Uterus (tissue), 4 donors: Measurements from ENCODE around the gene NFIA. TPM values are rescaled to one million over a fixed set of nuclear protein-coding genes. Genes with fewer than 3 reads are reported as not detected.

Source experiments
- DNase-seq, 2 donors: peaks; one replicate each; pipeline ENCODE4 v3.0.0-alpha.2; 2019 to 2020
- H3K27ac ChIP-seq, 2 donors: fragments of 200-600 bp; sonication (generic); 1 replicate in 1 of 2; 2 replicates in 1 of 2; pipeline ENCODE4 v1.5.1; 2016 to 2018
- H3K27me3 ChIP-seq, 2 donors: fragments of 200-600 bp; sonication (generic); one replicate each; pipeline ENCODE4 v1.5.1; 2018 to 2019; ENCODE audit warnings: control low read depth in 1 of 2
- H3K36me3 ChIP-seq, 2 donors: fragments of 200-600 bp; sonication (generic); one replicate each; pipeline ENCODE4 v1.5.1; 2019; ENCODE audit warnings: control low read depth in 1 of 2
- H3K4me1 ChIP-seq, 2 donors: fragments of 200-600 bp; sonication (generic); one replicate each; pipeline ENCODE4 v1.5.1; 2018 to 2019; ENCODE audit warnings: control low read depth in 1 of 2
- H3K4me3 ChIP-seq, 2 donors: fragments of 200-600 bp; sonication (generic); 1 replicate in 1 of 2; 2 replicates in 1 of 2; pipeline ENCODE4 v1.5.1; 2018 to 2019; ENCODE audit warnings: mild to moderate bottlenecking in 1 of 2
- H3K9me3 ChIP-seq, 2 donors: fragments of 200-600 bp; sonication (generic); one replicate each; pipeline ENCODE4 v1.5.1; 2019; ENCODE audit warnings: control low read depth in 1 of 2
- POLR2A ChIP-seq, 2 donors: fragments of 450-650 bp; IDR thresholded peaks; one replicate each; pipeline ENCODE4 v1.6.1; 2016; ENCODE audit warnings: antibody characterized with exemption in 2 of 2, mild to moderate bottlenecking in 1 of 2, moderate library complexity in 1 of 2
- intact Hi-C: fragments of 100-400 bp; cut with DNase I; formaldehyde crosslinking; loops from one replicate; pipeline ENCODE4 v1.15.1; 2023; ENCODE audit warnings: low total_unique reads
- total RNA-seq, 4 donors: library from RNA; depleted of rRNA in 3 of 4; stranded (reverse); fragments of >200 nt in 3 of 4; gene quantifications; one replicate each; pipeline versions ENCODE4 v1.1.0 to v1.2.4, GENCODE V29; 2014 to 2023
- TF ChIP-seq, protein P1 (sequence below), 4 experiments: fragments of 200-600 bp in 2 of 4; fragments of 450-650 bp in 2 of 4; sonication (generic) in 2 of 4; IDR thresholded peaks; one replicate each; pipeline ENCODE4 v1.5.1; 2016 to 2019; ENCODE audit warnings: antibody characterized with exemption in 4 of 4, mild to moderate bottlenecking in 2 of 4, moderate library complexity in 1 of 4
- donor health status: DM: yes; HTN: yes; CAD: no.

Gene NFIA
- total RNA-seq, 4 donors from 2014 or later, result 49.2 to 116 (median 64.9) TPM

DNA sequence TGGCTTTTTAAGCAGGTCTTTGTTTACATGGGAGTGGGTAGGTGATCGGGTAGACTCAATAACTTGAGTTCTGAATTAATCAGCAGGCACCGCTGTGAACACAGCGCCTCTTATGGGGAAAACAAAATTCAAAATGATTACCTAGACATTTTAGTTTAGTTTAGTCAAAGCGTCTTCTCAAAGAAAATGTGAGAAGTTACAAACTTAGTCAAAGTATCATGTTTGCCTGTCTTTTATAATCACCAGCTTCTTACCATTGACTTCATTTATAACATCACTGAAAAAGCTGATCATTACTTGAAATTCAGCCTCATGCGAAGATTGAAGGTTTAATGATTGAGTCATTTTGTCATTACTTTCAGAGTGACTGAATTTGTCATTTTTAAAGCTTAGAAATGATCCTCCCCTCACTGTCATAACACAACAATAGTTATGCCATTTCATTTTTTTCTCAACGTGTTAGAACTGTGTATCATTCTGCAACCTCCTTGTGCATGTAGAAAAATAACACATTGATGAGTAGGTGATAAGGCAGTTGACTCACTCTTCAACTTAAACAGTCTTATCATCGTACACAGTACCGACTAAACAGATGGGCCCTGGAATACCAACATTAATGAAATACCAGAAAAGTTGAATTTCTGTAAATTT lies 188.5 kb downstream of the NFIA start:
- Histone ChIP-seq H3K9me3 (no peaks in the 10 kb centered on the region), H3K36me3 (no peaks in the 10 kb centered on the region), H3K4me3 (no peak overlapping the region), H3K27ac (no peak overlapping the region), H3K27me3 (no peaks in the 10 kb centered on the region), H3K4me1 (no peaks in the 10 kb centered on the region)
- TF ChIP-seq, protein P1, sequence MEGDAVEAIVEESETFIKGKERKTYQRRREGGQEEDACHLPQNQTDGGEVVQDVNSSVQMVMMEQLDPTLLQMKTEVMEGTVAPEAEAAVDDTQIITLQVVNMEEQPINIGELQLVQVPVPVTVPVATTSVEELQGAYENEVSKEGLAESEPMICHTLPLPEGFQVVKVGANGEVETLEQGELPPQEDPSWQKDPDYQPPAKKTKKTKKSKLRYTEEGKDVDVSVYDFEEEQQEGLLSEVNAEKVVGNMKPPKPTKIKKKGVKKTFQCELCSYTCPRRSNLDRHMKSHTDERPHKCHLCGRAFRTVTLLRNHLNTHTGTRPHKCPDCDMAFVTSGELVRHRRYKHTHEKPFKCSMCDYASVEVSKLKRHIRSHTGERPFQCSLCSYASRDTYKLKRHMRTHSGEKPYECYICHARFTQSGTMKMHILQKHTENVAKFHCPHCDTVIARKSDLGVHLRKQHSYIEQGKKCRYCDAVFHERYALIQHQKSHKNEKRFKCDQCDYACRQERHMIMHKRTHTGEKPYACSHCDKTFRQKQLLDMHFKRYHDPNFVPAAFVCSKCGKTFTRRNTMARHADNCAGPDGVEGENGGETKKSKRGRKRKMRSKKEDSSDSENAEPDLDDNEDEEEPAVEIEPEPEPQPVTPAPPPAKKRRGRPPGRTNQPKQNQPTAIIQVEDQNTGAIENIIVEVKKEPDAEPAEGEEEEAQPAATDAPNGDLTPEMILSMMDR (IDR thresholded peaks at IDR 0.05), result no peak
- no peak for TF ChIP-seq POLR2A (IDR thresholded peaks at IDR 0.05)
- no peak for DNase-seq
- intact Hi-C loops, result no loop called here

GRCh38 chr1:61271412-61271789 lies 189.0 kb downstream of the NFIA start:
- Histone ChIP-seq H3K27ac (no peak overlapping the region), H3K9me3 (no peaks in the 10 kb centered on the region), H3K4me3 (no peak overlapping the region), H3K27me3 (no peaks in the 10 kb centered on the region), H3K4me1 (no peaks in the 10 kb centered on the region), H3K36me3 (no peaks in the 10 kb centered on the region)
- no peak for DNase-seq
- intact Hi-C loops, result no loop called here
- TF ChIP-seq, protein P1 (IDR thresholded peaks at IDR 0.05), result no peak
- TF ChIP-seq POLR2A (IDR thresholded peaks at IDR 0.05), result no peak

- TF ChIP-seq POLR2A (IDR thresholded peaks at IDR 0.05), result no peak
- TF ChIP-seq, protein P1 (IDR thresholded peaks at IDR 0.05), result no peak
- Histone ChIP-seq H3K4me3 (no peak overlapping the region), H3K36me3 (no peaks in the 10 kb centered on the region), H3K27me3 (no peaks in the 10 kb centered on the region), H3K4me1 (no peaks in the 10 kb centered on the region), H3K9me3 (no peaks in the 10 kb centered on the region), H3K27ac (no peak overlapping the region)
- intact Hi-C loops, result no loop called here
- no peak for DNase-seq
These were observed 190.9 kb downstream of the NFIA start for GRCh38 chr1:61273167-61273705.

GRCh38 chr1:61273861-61274260 lies 191.5 kb downstream of the NFIA start:
- Histone ChIP-seq H3K27me3 (no peaks in the 10 kb centered on the region), H3K4me3 (no peak overlapping the region), H3K36me3 (no peaks in the 10 kb centered on the region), H3K4me1 (no peaks in the 10 kb centered on the region), H3K9me3 (no peaks in the 10 kb centered on the region), H3K27ac (no peak overlapping the region)
- DNase-seq, result no peak
- intact Hi-C loops, result no loop called here
- no peak for TF ChIP-seq POLR2A (IDR thresholded peaks at IDR 0.05)
- TF ChIP-seq, protein P1 (IDR thresholded peaks at IDR 0.05), result no peak

GRCh38 chr1:61274939-61275338 lies 192.6 kb downstream of the NFIA start:
- Histone ChIP-seq H3K36me3 (no peaks in the 10 kb centered on the region), H3K4me3 (no peak overlapping the region), H3K9me3 (no peaks in the 10 kb centered on the region), H3K27me3 (no peaks in the 10 kb centered on the region), H3K27ac (no peak overlapping the region), H3K4me1 (no peaks in the 10 kb centered on the region)
- no peak for DNase-seq
- TF ChIP-seq POLR2A (IDR thresholded peaks at IDR 0.05), result no peak
- TF ChIP-seq, protein P1 (IDR thresholded peaks at IDR 0.05), result no peak
- intact Hi-C loops, result no loop called here
